Esophagus muscularis mucosa (tissue), 4 donors: ENCODE results near the gene DAAM2.

ENCODE experiments used
- CTCF ChIP-seq, 3 experiments: fragments of 200-600 bp in 2 of 3; fragments of 450-650 bp in 1 of 3; sonication (generic) in 2 of 3; IDR thresholded peaks; one replicate each; pipeline ENCODE4 v1.5.1; 2017 to 2019; ENCODE audit warnings: antibody characterized with exemption in 3 of 3, mild to moderate bottlenecking in 2 of 3, moderate library complexity in 1 of 3
- EP300 ChIP-seq: sonication (generic); formaldehyde crosslinking; IDR thresholded peaks from one replicate; pipeline ENCODE4 v1.6.1; 2017; ENCODE audit warnings: antibody characterized with exemption
- POLR2A ChIP-seq: fragments of 450-650 bp; IDR thresholded peaks from one replicate; pipeline ENCODE4 v1.6.1; 2017; ENCODE audit warnings: antibody characterized with exemption, moderate library complexity, mild to moderate bottlenecking, low read depth

GRCh38 chr6:39925191-39925930, 133.2 kb downstream of the DAAM2 start:
- TF ChIP-seq CTCF (IDR thresholded peaks at IDR 0.05), result no peak
- no peak for TF ChIP-seq POLR2A
- no peak for TF ChIP-seq EP300
